OCI-LY1 (cell line): ENCODE results near the gene VPS16.

Source experiments
- H2AFZ ChIP-seq: fragments of 200-600 bp; sonication (generic), shearing (Covaris generic); 2 replicates; pipeline ENCODE4 v1.6.0; 2014; ENCODE audit warnings: antibody characterized with exemption, mild to moderate bottlenecking, low read length
- H3F3A ChIP-seq: fragments of 200-600 bp; sonication (generic), shearing (Covaris generic); 2 replicates; pipeline ENCODE4 v1.6.0; 2014; ENCODE audit warnings: mild to moderate bottlenecking, antibody characterized with exemption, low read length, moderate library complexity; ENCODE audit not compliant: insufficient read depth
- H3K27ac ChIP-seq: fragments of 200-600 bp; sonication (generic); 2 replicates; pipeline ENCODE4 v1.5.1; 2014; ENCODE audit warnings: low read length, mixed run types, mild to moderate bottlenecking, low read depth; ENCODE audit not compliant: poor library complexity, severe bottlenecking
- H3K27me3 ChIP-seq: fragments of 200-600 bp; sonication (generic); 2 replicates; pipeline ENCODE4 v1.6.0; 2014; ENCODE audit warnings: antibody characterized with exemption, mild to moderate bottlenecking, low read length, moderate library complexity; ENCODE audit not compliant: insufficient read depth
- H3K36me3 ChIP-seq: fragments of 200-600 bp; sonication (generic); 2 replicates; pipeline ENCODE4 v1.6.1; 2014; ENCODE audit warnings: mild to moderate bottlenecking, antibody characterized with exemption, low read length, moderate library complexity, mixed read lengths; ENCODE audit not compliant: insufficient read depth
- H3K4me1 ChIP-seq: fragments of 200-600 bp; sonication (generic); 2 replicates; pipeline ENCODE4 v1.5.1; 2014; ENCODE audit warnings: mild to moderate bottlenecking, low read length, moderate library complexity; ENCODE audit not compliant: insufficient read depth, severe bottlenecking
- H3K4me2 ChIP-seq: fragments of 200-600 bp; sonication (generic), shearing (Covaris generic); 2 replicates; pipeline ENCODE4 v1.6.1; 2014; ENCODE audit warnings: low read length
- H3K4me3 ChIP-seq: fragments of 200-600 bp; sonication (generic); 2 replicates; pipeline ENCODE4 v1.5.1; 2014; ENCODE audit warnings: low read length, low read depth, mild to moderate bottlenecking, mixed read lengths; ENCODE audit not compliant: poor library complexity, severe bottlenecking
- H3K79me2 ChIP-seq: fragments of 200-600 bp; shearing (Covaris generic); 2 replicates; pipeline ENCODE4 v1.6.1; 2016; ENCODE audit warnings: mixed run types, low read length, mixed read lengths; ENCODE audit not compliant: insufficient read depth
- H3K9ac ChIP-seq: fragments of 200-600 bp; sonication (generic), shearing (Covaris generic); 2 replicates; pipeline ENCODE4 v1.6.1; 2014; ENCODE audit warnings: mild to moderate bottlenecking, low read length, mixed read lengths
- H3K9me2 ChIP-seq: fragments of 200-600 bp; sonication (generic), shearing (Covaris generic); 2 replicates; pipeline ENCODE4 v1.6.1; 2014; ENCODE audit warnings: low read depth, mild to moderate bottlenecking, low read length, mixed read lengths
- H3K9me3 ChIP-seq: fragments of 200-600 bp; shearing (Covaris generic); 2 replicates; pipeline ENCODE4 v1.6.1; 2014; ENCODE audit warnings: low read length, mixed read lengths
- H4K20me1 ChIP-seq: fragments of 200-600 bp; sonication (generic), shearing (Covaris generic); 2 replicates; pipeline ENCODE4 v1.6.0; 2016; ENCODE audit warnings: mild to moderate bottlenecking, low read length; ENCODE audit not compliant: insufficient read depth
- CTCF ChIP-seq: fragments of 200-600 bp; sonication (generic), shearing (Covaris generic); IDR thresholded peaks from 2 replicates; pipeline ENCODE4 v1.5.1; 2017; ENCODE audit warnings: mild to moderate bottlenecking, antibody characterized with exemption, low read length, moderate library complexity, mixed read lengths
- EZH2 ChIP-seq: fragments of 200-600 bp; sonication (generic), shearing (Covaris generic); IDR thresholded peaks from 2 replicates; pipeline ENCODE4 v1.8.0; 2017; ENCODE audit warnings: borderline replicate concordance, mixed run types, mild to moderate bottlenecking, antibody characterized with exemption, low read length, moderate library complexity, mixed read lengths

VPS16 gene

GRCh38 chr20:2849529-2849928 lies 9.0 kb downstream of the VPS16 start:
- H2AFZ ChIP-seq: no peak overlapping the region
- H3K36me3 ChIP-seq: no peaks in the 10 kb centered on the region
- H3K9ac ChIP-seq: no peak overlapping the region
- peaks cover 13% of the 10 kb centered on the region for H3K4me1 ChIP-seq
- no peaks in the 10 kb centered on the region for H3K9me2 ChIP-seq
- no peak overlapping the region for H3K4me2 ChIP-seq
- no peak overlapping the region for H3K4me3 ChIP-seq
- no peaks in the 10 kb centered on the region for H4K20me1 ChIP-seq
- H3K27me3 ChIP-seq: no peaks in the 10 kb centered on the region
- H3F3A ChIP-seq: no peaks in the 10 kb centered on the region
- H3K27ac ChIP-seq: no peak overlapping the region
- H3K9me3 ChIP-seq: no peaks in the 10 kb centered on the region
- TF ChIP-seq CTCF (no peak), EZH2 (no peak)
- no peaks in the 10 kb centered on the region for H3K79me2 ChIP-seq

DNA sequence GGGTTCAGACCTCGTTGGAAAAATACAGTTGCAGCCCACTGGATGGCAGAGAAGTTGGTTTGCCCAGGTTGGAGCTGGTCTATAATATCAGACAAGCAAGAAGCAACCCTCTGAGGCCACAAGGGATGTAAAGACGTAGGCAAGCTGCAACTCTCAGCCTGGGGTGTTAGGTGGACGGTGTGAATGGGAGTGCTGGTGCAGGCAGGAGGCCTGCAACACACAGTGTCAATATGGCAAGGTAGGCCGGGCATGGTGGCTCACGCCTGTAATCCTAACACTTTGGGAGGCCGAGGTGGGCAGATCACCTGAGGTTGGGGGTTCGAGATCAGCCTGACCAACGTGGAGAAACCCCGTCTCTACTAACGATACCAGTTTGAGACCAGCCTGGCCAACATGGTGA lies 10.5 kb downstream of the VPS16 start:
- Histone ChIP-seq H3K4me1 (peaks cover 13% of the 10 kb centered on the region), H3K27me3 (no peaks in the 10 kb centered on the region), H3K27ac (no peak overlapping the region), H3K79me2 (no peaks in the 10 kb centered on the region), H3K9me2 (no peaks in the 10 kb centered on the region), H3F3A (no peaks in the 10 kb centered on the region), H3K36me3 (no peaks in the 10 kb centered on the region), H3K4me2 (no peak overlapping the region), H3K9me3 (no peaks in the 10 kb centered on the region), H3K4me3 (no peak overlapping the region), H2AFZ (no peak overlapping the region), H3K9ac (no peak overlapping the region), H4K20me1 (no peaks in the 10 kb centered on the region)
- TF ChIP-seq EZH2: no peak
- no peak for TF ChIP-seq CTCF

DNA sequence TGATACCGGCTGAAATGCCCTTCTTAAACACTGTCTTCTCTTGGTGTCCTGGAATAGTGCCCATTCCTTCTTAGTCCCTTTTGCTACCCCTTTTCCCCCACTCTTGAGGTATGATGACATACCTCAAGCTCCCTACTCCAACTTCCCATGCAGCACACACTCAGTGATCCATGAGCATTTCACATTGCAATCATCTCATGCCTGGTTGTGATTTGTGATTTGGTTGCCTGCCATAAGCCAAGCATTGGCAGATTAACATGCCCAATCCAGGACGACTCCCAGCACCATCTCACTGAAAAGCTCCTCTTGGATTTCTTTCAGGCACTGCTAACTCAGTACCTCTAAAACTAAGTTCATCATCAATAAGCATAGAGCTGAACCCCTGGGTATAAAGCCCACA lies 18.0 kb downstream of the VPS16 start:
- TF ChIP-seq CTCF: no peak
- TF ChIP-seq EZH2: no peak
- Histone ChIP-seq H3K27ac (no peak overlapping the region), H3K4me2 (no peak overlapping the region)

More for the DNA sequence above, 18.0 kb downstream of the VPS16 start:
- Histone ChIP-seq H3K79me2 (no peaks in the 10 kb centered on the region), H3K27me3 (no peaks in the 10 kb centered on the region), H3K9me3 (no peaks in the 10 kb centered on the region), H3K9me2 (no peaks in the 10 kb centered on the region), H3K4me3 (no peak overlapping the region), H3K9ac (no peak overlapping the region), H4K20me1 (no peaks in the 10 kb centered on the region), H2AFZ (no peak overlapping the region), H3K4me1 (no peaks in the 10 kb centered on the region), H3F3A (no peaks in the 10 kb centered on the region), H3K36me3 (peaks cover 10% of the 10 kb centered on the region)
